ENCODE data around the gene DHCR7. TPM values are rescaled to one million over a fixed set of nuclear protein-coding genes. Genes with fewer than 3 reads are reported as not detected.

The DHCR7 gene
- total and polyA plus RNA-seq, 2 donors (not counting 1 experiment from before 2014, with no cell fraction given): 6.9 to 15.3 TPM

DNA sequence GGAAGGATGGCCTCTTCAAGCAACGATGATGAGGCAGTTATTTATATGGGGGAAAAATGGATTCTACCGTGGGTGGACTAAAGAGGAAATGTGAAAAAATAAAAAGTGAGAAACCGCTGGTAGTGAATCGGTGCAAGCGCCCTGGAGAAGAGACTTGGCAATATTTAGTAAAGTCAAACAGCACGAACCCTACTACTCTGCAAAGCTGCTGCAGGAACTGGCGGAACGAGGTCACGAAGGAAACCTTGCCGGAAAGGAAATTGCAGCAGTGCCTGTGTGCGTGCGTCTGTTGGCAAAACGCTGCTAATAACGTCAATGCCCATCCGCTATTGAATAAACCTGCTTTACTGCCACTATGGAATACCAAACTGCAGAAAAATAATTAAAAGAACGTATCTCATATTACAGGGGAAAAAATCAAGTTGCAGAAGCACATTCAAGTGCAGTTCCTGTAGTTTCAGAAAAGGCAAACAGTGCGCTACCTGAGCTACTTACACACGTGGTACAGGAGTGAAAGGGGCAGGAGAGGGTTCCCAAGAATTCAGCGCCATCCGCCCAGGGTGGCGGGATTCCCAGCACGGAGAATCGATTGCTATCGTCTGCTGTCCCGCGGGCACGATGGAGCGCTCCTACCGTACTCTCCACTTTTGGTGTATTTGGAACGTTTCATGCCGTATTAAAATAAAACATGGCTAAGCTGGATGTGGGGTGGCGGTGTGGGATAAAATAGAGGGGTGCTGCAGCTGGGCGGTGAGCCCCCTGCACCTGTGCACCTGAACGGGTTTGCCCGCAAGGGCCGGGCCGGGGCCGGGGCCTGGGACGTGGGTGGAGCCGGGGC lies 4.2 kb upstream of the DHCR7 start:
- under 1% methylated on average over 31 of the region's 40 CpGs for WGBS (ENCODE audit: insufficient coverage)
- Histone ChIP-seq H3K27me3 (replicated peaks in 1 of 4; ENCODE audit: control extremely low read depth in 1 of 4, control insufficient read depth in 3 of 4, insufficient read depth in 4 of 4, low read length in 3 of 4) (no peaks in the 10 kb centered on the region), H3K4me1 (ENCODE audit: control insufficient read depth in 2 of 2, insufficient read depth in 2 of 2, low read length in 2 of 2) (peaks cover 29 to 49% of the 10 kb centered on the region in 2 donors), H3K9me3 (ENCODE audit: control extremely low read depth in 1 of 3, control insufficient read depth in 2 of 3, insufficient read depth in 1 of 3, low read length in 2 of 3) (no peaks in the 10 kb centered on the region), H4K20me1 (ENCODE audit: control insufficient read depth, insufficient read depth, low read length, poor library complexity, severe bottlenecking) (peaks cover 34% of the 10 kb centered on the region), H3K79me2 (ENCODE audit: control insufficient read depth, insufficient read depth, low read length) (peaks cover 43% of the 10 kb centered on the region), H3K27ac (ENCODE audit: low read length in 2 of 2) (peak overlapping the region; percentile 74 to 80), H3K9ac (ENCODE audit: low read length) (peak overlapping the region; percentile 89), H3K4me3 (ENCODE audit: control extremely low read depth in 1 of 5, extremely low read depth in 1 of 5, insufficient read depth in 1 of 5, low read depth in 2 of 5, low read length in 4 of 5) (peak overlapping the region; percentile 86 to 98 (median 94)), H3K4me2 (replicated peaks; ENCODE audit: low read depth, low read length, poor library complexity, severe bottlenecking) (peak overlapping the region; percentile 86), H2AFZ (ENCODE audit: insufficient read depth, low read depth, low read length, poor library complexity, severe bottlenecking) (peak overlapping the region; percentile 87), H3K36me3 (replicated peaks in 1 of 2; ENCODE audit: control extremely low read depth in 1 of 2, control insufficient read depth in 1 of 2, extremely low read depth in 1 of 2, insufficient read depth in 2 of 2, low read length in 1 of 2) (peaks cover 0 to 26% of the 10 kb centered on the region in 2 experiments)
- POLR2A ChIA-PET: interaction anchor here (0.6 to 0.7 kb wide), 3 partner anchors 9 to 677 kb away, joined by 3 to 6 read pairs (median 4); no protein-coding TSS in a partner anchor
- ATAC-seq (ENCODE audit: low read depth) (peak; percentile 9), DNase-seq (peak; percentile 73)
- no peak for TF ChIP-seq EZH2 (IDR thresholded peaks at IDR 0.05; ENCODE audit: borderline replicate concordance, insufficient read depth, low read depth, low read length, poor library complexity, severe bottlenecking)
- TF ChIP-seq, protein P1, sequence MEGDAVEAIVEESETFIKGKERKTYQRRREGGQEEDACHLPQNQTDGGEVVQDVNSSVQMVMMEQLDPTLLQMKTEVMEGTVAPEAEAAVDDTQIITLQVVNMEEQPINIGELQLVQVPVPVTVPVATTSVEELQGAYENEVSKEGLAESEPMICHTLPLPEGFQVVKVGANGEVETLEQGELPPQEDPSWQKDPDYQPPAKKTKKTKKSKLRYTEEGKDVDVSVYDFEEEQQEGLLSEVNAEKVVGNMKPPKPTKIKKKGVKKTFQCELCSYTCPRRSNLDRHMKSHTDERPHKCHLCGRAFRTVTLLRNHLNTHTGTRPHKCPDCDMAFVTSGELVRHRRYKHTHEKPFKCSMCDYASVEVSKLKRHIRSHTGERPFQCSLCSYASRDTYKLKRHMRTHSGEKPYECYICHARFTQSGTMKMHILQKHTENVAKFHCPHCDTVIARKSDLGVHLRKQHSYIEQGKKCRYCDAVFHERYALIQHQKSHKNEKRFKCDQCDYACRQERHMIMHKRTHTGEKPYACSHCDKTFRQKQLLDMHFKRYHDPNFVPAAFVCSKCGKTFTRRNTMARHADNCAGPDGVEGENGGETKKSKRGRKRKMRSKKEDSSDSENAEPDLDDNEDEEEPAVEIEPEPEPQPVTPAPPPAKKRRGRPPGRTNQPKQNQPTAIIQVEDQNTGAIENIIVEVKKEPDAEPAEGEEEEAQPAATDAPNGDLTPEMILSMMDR (IDR thresholded peaks at IDR 0.05): peak; percentile 6
- CTCF ChIA-PET: interaction anchor here (0.7 kb wide), 1 partner anchor 638 kb away, joined by 3 read pairs; no protein-coding TSS in a partner anchor
- H3K27ac Mint-ChIP-seq: peak overlapping the region; percentile 87
- intact Hi-C loops (cut with micrococcal nuclease): loop anchor here (2.0 to 10.0 kb wide), 3 partner anchors 200 to 1250 kb away; partner anchors contain the start of genes FADD and SHANK2
- peaks cover 55% of the 10 kb centered on the region for H3K4me1 Mint-ChIP-seq
- H3K27me3 Mint-ChIP-seq: no peaks in the 10 kb centered on the region
- no peaks in the 10 kb centered on the region for H3K9me3 Mint-ChIP-seq (ENCODE audit: insufficient read depth)
- peak overlapping the region; percentile 93 for H3K4me3 Mint-ChIP-seq
